IMR-90 (cell line): ENCODE results near the gene GNAZ. TPM values are rescaled to one million over a fixed set of nuclear protein-coding genes. Genes with fewer than 3 reads are reported as not detected.

Experiments used
- ATAC-seq: fragments of 200-7000 bp; cut with Tn5 transposase; 2 replicates; pipeline ENCODE4 v1.9.1; 2020; ENCODE audit warnings: low read depth, mild to moderate bottlenecking, moderate library complexity
- BruUV-seq: library from RNA; stranded (reverse); fragments of 400-500 nt; replicated peaks from 2 replicates; lab custom pipeline; 2021; lab: Mats Ljungman, UMichigan
- CTCF ChIA-PET: fragments of 300-600 bp; formaldehyde crosslinking; extraction: SDS; loops from one replicate; lab custom pipeline; 2021; ENCODE audit warnings: antibody characterized with exemption; lab: Yijun Ruan, JAX
- POLR2A ChIA-PET: fragments of 300-600 bp; sonication (Branson Sonifier 250); formaldehyde crosslinking; loops from one replicate; lab custom pipeline; 2022; ENCODE audit warnings: antibody characterized with exemption; ENCODE audit not compliant: unreplicated experiment; lab: Charles Lee
- DNase-seq: peaks from one replicate; pipeline ENCODE4 v3.0.0; 2013
- H2AFZ ChIP-seq: replicated peaks from 2 replicates; pipeline ENCODE3; 2013; ENCODE audit warnings: low read length, mild to moderate bottlenecking; ENCODE audit not compliant: poor library complexity
- H2AK5ac ChIP-seq: 2 replicates; pipeline ENCODE4 v1.6.1; 2013; ENCODE audit warnings: low read depth, low read length, inconsistent platforms
- H2AK9ac ChIP-seq: replicated peaks from 2 replicates; pipeline ENCODE3; 2013; ENCODE audit warnings: mild to moderate bottlenecking, low read depth, low read length, moderate library complexity; ENCODE audit not compliant: poor library complexity
- H2BK120ac ChIP-seq: 2 replicates; pipeline ENCODE4 v1.6.1; 2013; ENCODE audit warnings: low read depth, low read length, inconsistent platforms
- H2BK15ac ChIP-seq: 3 replicates; pipeline ENCODE4 v1.6.1; 2013; ENCODE audit warnings: low read depth, low read length, inconsistent platforms
- H2BK20ac ChIP-seq: 2 replicates; pipeline ENCODE4 v1.6.1; 2013; ENCODE audit warnings: low read depth, mild to moderate bottlenecking, inconsistent platforms, low read length, moderate library complexity
- H2BK5ac ChIP-seq: 2 replicates; pipeline ENCODE4 v1.6.1; 2013; ENCODE audit warnings: mild to moderate bottlenecking, low read depth, low read length, inconsistent platforms; ENCODE audit not compliant: poor library complexity, severe bottlenecking
- H3K14ac ChIP-seq: replicated peaks from 2 replicates; pipeline ENCODE4 v1.6.1; 2013; ENCODE audit warnings: low read depth, low read length, inconsistent platforms
- H3K18ac ChIP-seq: 2 replicates; pipeline ENCODE4 v1.6.1; 2013; ENCODE audit warnings: low read depth, low read length, control low read depth
- H3K23ac ChIP-seq: 2 replicates; pipeline ENCODE4 v1.6.1; 2013; ENCODE audit warnings: low read depth, low read length, inconsistent platforms
- H3K27ac ChIP-seq: 2 replicates; pipeline ENCODE4 v1.5.1; 2013; ENCODE audit warnings: mild to moderate bottlenecking, control low read depth, low read length; ENCODE audit not compliant: insufficient read depth
- H3K27me3 ChIP-seq: 2 replicates; pipeline ENCODE4 v1.6.1; 2013; ENCODE audit warnings: low read length; ENCODE audit not compliant: control insufficient read depth, insufficient read depth
- H3K36me3 ChIP-seq: 2 replicates; pipeline ENCODE4 v1.6.1; 2013; ENCODE audit warnings: low read length, mixed read lengths; ENCODE audit not compliant: control insufficient read depth, insufficient read depth
- H3K4ac ChIP-seq: 2 replicates; pipeline ENCODE4 v1.6.1; 2013; ENCODE audit warnings: low read depth, low read length, inconsistent platforms
- H3K4me1 ChIP-seq: 2 replicates; pipeline ENCODE4 v1.6.1; 2013; ENCODE audit warnings: low read length, mixed read lengths; ENCODE audit not compliant: control insufficient read depth, insufficient read depth
- H3K4me2 ChIP-seq: 2 replicates; pipeline ENCODE4 v1.6.1; 2013; ENCODE audit warnings: low read depth, mild to moderate bottlenecking, control low read depth, low read length, moderate library complexity
- H3K4me3 ChIP-seq: 2 replicates; pipeline ENCODE4 v1.5.1; 2013; ENCODE audit warnings: low read depth, mild to moderate bottlenecking, control low read depth, low read length, moderate library complexity; ENCODE audit not compliant: insufficient read depth
- H3K56ac ChIP-seq: 2 replicates; pipeline ENCODE4 v1.6.1; 2013; ENCODE audit warnings: low read length, inconsistent platforms; ENCODE audit not compliant: insufficient read depth; ENCODE audit errors: extremely low read depth
- H3K79me1 ChIP-seq, 2 experiments: 2 replicates each; pipeline ENCODE4 v1.6.1; 2013; ENCODE audit warnings: low read length in 2 of 2, inconsistent platforms in 1 of 2, low read depth in 1 of 2
- H3K9ac ChIP-seq: 2 replicates; pipeline ENCODE4 v1.6.1; 2013; ENCODE audit warnings: low read depth, low read length, control low read depth
- H3K9me1 ChIP-seq: 2 replicates; pipeline ENCODE4 v1.6.1; 2013; ENCODE audit warnings: low read length, inconsistent platforms; ENCODE audit not compliant: insufficient read depth
- H3K9me3 ChIP-seq: 2 replicates; pipeline ENCODE4 v1.6.1; 2013; ENCODE audit warnings: low read length; ENCODE audit not compliant: control insufficient read depth, insufficient read depth
- H4K20me1 ChIP-seq: 2 replicates; pipeline ENCODE4 v1.6.1; 2013; ENCODE audit warnings: low read length, inconsistent platforms; ENCODE audit not compliant: insufficient read depth
- H4K5ac ChIP-seq: 2 replicates; pipeline ENCODE4 v1.6.1; 2013; ENCODE audit warnings: mild to moderate bottlenecking, low read depth, low read length, control low read depth
- H4K8ac ChIP-seq, 2 experiments: 2 replicates each; pipeline ENCODE4 v1.6.1; 2013; ENCODE audit warnings: low read depth in 2 of 2, low read length in 2 of 2, control low read depth in 1 of 2, inconsistent platforms in 1 of 2
- H4K91ac ChIP-seq: 2 replicates; pipeline ENCODE4 v1.6.1; 2013; ENCODE audit warnings: low read depth, low read length, inconsistent platforms; ENCODE audit not compliant: insufficient read depth
- BHLHE40 ChIP-seq: fragments of 150-350 bp; IDR thresholded peaks from 2 replicates; pipeline ENCODE4 v1.6.1; 2016; ENCODE audit warnings: mild to moderate bottlenecking, low read depth, low read length
- CEBPB ChIP-seq: IDR thresholded peaks from 2 replicates; pipeline ENCODE4 v1.6.1; 2012; ENCODE audit warnings: low read depth, low read length, improper control_type of control experiment
- FOS ChIP-seq: fragments of 150-350 bp; IDR thresholded peaks from 2 replicates; pipeline ENCODE4 v1.6.1; 2016; ENCODE audit warnings: low read depth, low read length
- MAZ ChIP-seq: IDR thresholded peaks from 2 replicates; pipeline ENCODE4 v1.6.1; 2012; ENCODE audit warnings: low read depth, mild to moderate bottlenecking, low read length, improper control_type of control experiment, moderate library complexity, borderline replicate concordance
- MXI1 ChIP-seq: IDR thresholded peaks from 2 replicates; pipeline ENCODE4 v1.6.1; 2012; ENCODE audit warnings: low read depth, mild to moderate bottlenecking, low read length, moderate library complexity, borderline replicate concordance
- NFE2L2 ChIP-seq: fragments of 150-350 bp; IDR thresholded peaks from 2 replicates; pipeline ENCODE4 v1.6.1; 2016; ENCODE audit warnings: low read depth, mild to moderate bottlenecking, low read length
- POLR2A ChIP-seq: IDR thresholded peaks from 2 replicates; pipeline ENCODE4 v1.6.1; 2012; ENCODE audit warnings: mild to moderate bottlenecking, low read depth, low read length
- RAD21 ChIP-seq: IDR thresholded peaks from 2 replicates; pipeline ENCODE4 v1.6.1; 2012; ENCODE audit warnings: low read length, improper control_type of control experiment
- RCOR1 ChIP-seq: IDR thresholded peaks from 2 replicates; pipeline ENCODE4 v1.6.1; 2012; ENCODE audit warnings: mild to moderate bottlenecking, low read length, improper control_type of control experiment; ENCODE audit not compliant: insufficient replicate concordance
- WGBS, 2 experiments: methylation state at CpG; one replicate each; pipeline versions ENCODE4 v1.1.5 to v1.1.7; 2013; ENCODE audit warnings: missing lambda C conversion rate in 2 of 2; ENCODE audit not compliant: insufficient read length in 1 of 2; ENCODE audit errors: extremely low coverage in 2 of 2; 5-methylcytosine and 5-hydroxymethylcytosine counted together
- dilution Hi-C: fragments of 300-500 bp; cut with HindIII; formaldehyde crosslinking; loops from one replicate; pipeline ENCODE4 v1.14.3; 2018; ENCODE audit warnings: low sequenced_read_pairs; ENCODE audit not compliant: unreplicated experiment
- in situ Hi-C: fragments of 300-500 bp; cut with MboI; formaldehyde crosslinking; loops from 3 replicates; pipeline ENCODE4 v1.14.3; 2019; ENCODE audit warnings: low sequenced_read_pairs, inconsistent platforms, mixed read lengths
- intact Hi-C: fragments of 100-400 bp; cut with micrococcal nuclease; formaldehyde crosslinking; loops from 2 replicates; pipeline ENCODE4 v1.10.0; 2022
- polyA plus RNA-seq, 3 experiments: library from polyadenylated mRNA; depleted of rRNA; stranded (reverse); fragments of >200 nt; gene quantifications; 2 replicates each; pipeline ENCODE4 v1.2.3, GENCODE V29; 2012; ENCODE audit warnings: low replicate concordance in 1 of 3
- total RNA-seq: library from RNA; depleted of rRNA; stranded (reverse); fragments of >200 nt; gene quantifications from 2 replicates; pipeline ENCODE4 v1.2.3, GENCODE V29; 2012
- TF ChIP-seq, protein P1 (sequence below): conservative IDR thresholded peaks from 2 replicates; pipeline ENCODE4 v1.5.1; 2012; ENCODE audit warnings: mild to moderate bottlenecking, low read depth, low read length, improper control_type of control experiment
- TF ChIP-seq, protein P2 (sequence below): fragments of 150-350 bp; IDR thresholded peaks from 2 replicates; pipeline ENCODE4 v1.6.1; 2016; ENCODE audit warnings: low read depth, mild to moderate bottlenecking, low read length, moderate library complexity, borderline replicate concordance

The GNAZ gene
- total and polyA plus RNA-seq, 2 of the 4 experiments (the other 2 are of a cell fraction): 1.5 to 2.5 TPM

DNA sequence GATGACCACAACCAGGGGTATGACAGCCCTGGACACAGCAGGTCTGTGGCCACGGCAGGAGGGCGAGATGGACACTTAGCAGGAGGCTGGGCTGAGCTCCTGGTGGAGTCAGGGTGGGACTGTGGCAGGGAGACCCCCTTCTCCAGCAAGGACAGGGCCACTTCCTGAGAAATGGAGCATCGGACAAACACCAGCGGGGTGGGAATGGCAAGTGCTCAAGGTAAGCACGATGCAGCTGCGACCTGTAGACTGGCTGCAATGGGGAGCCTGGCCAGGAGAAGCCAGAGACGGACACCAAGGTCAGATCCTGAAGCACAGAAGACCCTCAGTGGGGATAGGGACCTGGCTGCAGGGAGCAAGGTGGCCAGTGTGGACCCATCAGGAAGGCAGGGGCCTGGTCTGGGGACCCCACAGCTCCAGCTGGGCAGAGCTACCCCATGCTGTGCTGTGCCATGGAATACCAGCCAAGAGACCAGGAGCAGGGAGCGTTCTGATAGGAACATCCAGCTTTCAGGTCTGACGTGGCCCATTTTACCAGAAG is 42.2 kb downstream of the GNAZ start:
- Histone ChIP-seq H2BK20ac (no peak overlapping the region), H2AK5ac (no peak overlapping the region), H4K5ac (no peak overlapping the region), H3K79me1 (no peaks in the 10 kb centered on the region), H2AK9ac (no peak overlapping the region), H3K9me3 (no peaks in the 10 kb centered on the region), H3K56ac (no peak overlapping the region), H3K9ac (no peak overlapping the region), H3K4me3 (no peak overlapping the region), H3K27me3 (peaks cover 6% of the 10 kb centered on the region; the same call in 1 of the 2 replicates), H2BK120ac (no peak overlapping the region), H2BK5ac (no peak overlapping the region), H3K9me1 (no peaks in the 10 kb centered on the region), H3K18ac (no peak overlapping the region), H3K23ac (no peak overlapping the region), H2AFZ (no peak overlapping the region), H3K36me3 (no peaks in the 10 kb centered on the region), H4K8ac (no peak overlapping the region), H3K27ac (no peak overlapping the region), H3K4me2 (no peak overlapping the region), H3K4ac (no peak overlapping the region), H4K20me1 (no peaks in the 10 kb centered on the region; the same call in 1 of the 2 replicates), H2BK15ac (no peak overlapping the region), H3K14ac (no peak overlapping the region), H4K91ac (no peak overlapping the region), H3K4me1 (no peaks in the 10 kb centered on the region)
- CTCF ChIA-PET: no interaction called here
- intact Hi-C loops: no loop called here
- in situ Hi-C loops: no loop called here
- DNase-seq (no peak), ATAC-seq (no peak)
- BruUV-seq: no TSS peak
- no peak for TF ChIP-seq RCOR1
- TF ChIP-seq CEBPB: no peak
- TF ChIP-seq RAD21: no peak
- TF ChIP-seq NFE2L2: no peak
- no peak for TF ChIP-seq BHLHE40
- no peak for TF ChIP-seq MAZ
- TF ChIP-seq MXI1: no peak
- TF ChIP-seq, protein P1, sequence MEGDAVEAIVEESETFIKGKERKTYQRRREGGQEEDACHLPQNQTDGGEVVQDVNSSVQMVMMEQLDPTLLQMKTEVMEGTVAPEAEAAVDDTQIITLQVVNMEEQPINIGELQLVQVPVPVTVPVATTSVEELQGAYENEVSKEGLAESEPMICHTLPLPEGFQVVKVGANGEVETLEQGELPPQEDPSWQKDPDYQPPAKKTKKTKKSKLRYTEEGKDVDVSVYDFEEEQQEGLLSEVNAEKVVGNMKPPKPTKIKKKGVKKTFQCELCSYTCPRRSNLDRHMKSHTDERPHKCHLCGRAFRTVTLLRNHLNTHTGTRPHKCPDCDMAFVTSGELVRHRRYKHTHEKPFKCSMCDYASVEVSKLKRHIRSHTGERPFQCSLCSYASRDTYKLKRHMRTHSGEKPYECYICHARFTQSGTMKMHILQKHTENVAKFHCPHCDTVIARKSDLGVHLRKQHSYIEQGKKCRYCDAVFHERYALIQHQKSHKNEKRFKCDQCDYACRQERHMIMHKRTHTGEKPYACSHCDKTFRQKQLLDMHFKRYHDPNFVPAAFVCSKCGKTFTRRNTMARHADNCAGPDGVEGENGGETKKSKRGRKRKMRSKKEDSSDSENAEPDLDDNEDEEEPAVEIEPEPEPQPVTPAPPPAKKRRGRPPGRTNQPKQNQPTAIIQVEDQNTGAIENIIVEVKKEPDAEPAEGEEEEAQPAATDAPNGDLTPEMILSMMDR: no peak
- TF ChIP-seq POLR2A: no peak
- TF ChIP-seq FOS: no peak
- TF ChIP-seq, protein P2, sequence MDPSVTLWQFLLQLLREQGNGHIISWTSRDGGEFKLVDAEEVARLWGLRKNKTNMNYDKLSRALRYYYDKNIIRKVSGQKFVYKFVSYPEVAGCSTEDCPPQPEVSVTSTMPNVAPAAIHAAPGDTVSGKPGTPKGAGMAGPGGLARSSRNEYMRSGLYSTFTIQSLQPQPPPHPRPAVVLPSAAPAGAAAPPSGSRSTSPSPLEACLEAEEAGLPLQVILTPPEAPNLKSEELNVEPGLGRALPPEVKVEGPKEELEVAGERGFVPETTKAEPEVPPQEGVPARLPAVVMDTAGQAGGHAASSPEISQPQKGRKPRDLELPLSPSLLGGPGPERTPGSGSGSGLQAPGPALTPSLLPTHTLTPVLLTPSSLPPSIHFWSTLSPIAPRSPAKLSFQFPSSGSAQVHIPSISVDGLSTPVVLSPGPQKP: no peak
- POLR2A ChIA-PET: no interaction called here
- WGBS, 2 experiments: 81% methylated on average over 5 of the region's 9 CpGs; no CpG with 5 or more reads in 1 of the 2 experiments
- dilution Hi-C loops: no loop called here
